Myocyte (in vitro differentiated cells): ENCODE measurements around the gene TSPAN18. TPM values are rescaled to one million over a fixed set of nuclear protein-coding genes. Genes with fewer than 3 reads are reported as not detected.
A peak's percentile ranks its signal among the peaks of the same experiment; 100 is the strongest.

Experiments used
- DNase-seq: peaks from one replicate; pipeline ENCODE4 v3.0.0-alpha.2; 2012; ENCODE audit warnings: low read depth
- total RNA-seq: library from RNA; depleted of rRNA; stranded (reverse); fragments of >200 nt; gene quantifications from 2 replicates; pipeline ENCODE4 v1.2.3, GENCODE V29; 2014

TSPAN18 gene
- total RNA-seq, 1 donor from 2014 or later, result 1.3 TPM

- DNase-seq, result no peak
These were observed 49.9 kb downstream of the TSPAN18 start for GRCh38 chr11:44776551-44777208.

GRCh38 chr11:44777209-44778194 is 50.7 kb downstream of the TSPAN18 start:
- no peak for DNase-seq

- DNase-seq, result no peak
These were observed 51.7 kb downstream of the TSPAN18 start for GRCh38 chr11:44778195-44779100.

GRCh38 chr11:44779736-44780520 is 53.2 kb downstream of the TSPAN18 start:
- DNase-seq, result no peak

- no peak for DNase-seq
These were observed 54.3 kb downstream of the TSPAN18 start for GRCh38 chr11:44780940-44781631.

- DNase-seq, result no peak
These were observed 54.9 kb downstream of the TSPAN18 start for GRCh38 chr11:44781655-44782054.

- DNase-seq, result no peak
These were observed 55.7 kb downstream of the TSPAN18 start for GRCh38 chr11:44782478-44782877.

GRCh38 chr11:44784436-44784760 is 57.6 kb downstream of the TSPAN18 start:
- no peak for DNase-seq

- DNase-seq, result no peak
These were observed 58.1 kb downstream of the TSPAN18 start for GRCh38 chr11:44784851-44785250.

GRCh38 chr11:44785856-44786607 is 59.3 kb downstream of the TSPAN18 start:
- DNase-seq, result no peak

GRCh38 chr11:44787070-44787469 is 60.3 kb downstream of the TSPAN18 start:
- no peak for DNase-seq

GRCh38 chr11:44787981-44788380 is 61.2 kb downstream of the TSPAN18 start:
- DNase-seq, result no peak

- DNase-seq, result peak; percentile 34
These were observed 61.9 kb downstream of the TSPAN18 start for GRCh38 chr11:44788536-44789261.

- no peak for DNase-seq
These were observed 62.7 kb downstream of the TSPAN18 start for GRCh38 chr11:44789496-44789895.

- DNase-seq, result no peak
These were observed 63.4 kb downstream of the TSPAN18 start for GRCh38 chr11:44790211-44790610.

GRCh38 chr11:44791316-44791925 is 64.7 kb downstream of the TSPAN18 start:
- no peak for DNase-seq

- DNase-seq, result no peak
These were observed 65.4 kb downstream of the TSPAN18 start for GRCh38 chr11:44792171-44792570.
